ENCODE results near the gene SLC6A4. TPM values are rescaled to one million over a fixed set of nuclear protein-coding genes. Genes with fewer than 3 reads are reported as not detected.

Gene SLC6A4
- total and polyA plus RNA-seq, 2 donors from 2014 or later = 0.94 to 1.1 TPM

GRCh38 chr17:30176855-30177254, 58.6 kb downstream of the SLC6A4 start:
- Histone ChIP-seq H3K9ac (ENCODE audit: low read length in 3 of 3) (no peak overlapping the region), H3K27me3 (ENCODE audit: control insufficient read depth, insufficient read depth, low read length) (no peaks in the 10 kb centered on the region), H3K36me3 (ENCODE audit: control insufficient read depth in 2 of 3, insufficient read depth in 3 of 3, low read length in 3 of 3) (peaks cover 2 to 7% (median 7%) of the 10 kb centered on the region in 3 donors), H3K4me3 (ENCODE audit: low read length in 3 of 3) (no peak overlapping the region), H3K9me3 (ENCODE audit: control insufficient read depth in 2 of 3, insufficient read depth in 1 of 3, low read length in 3 of 3) (no peaks in the 10 kb centered on the region), H3K27ac (ENCODE audit: low read depth in 2 of 2, low read length in 2 of 2) (no peak overlapping the region), H3K4me1 (ENCODE audit: control insufficient read depth in 2 of 3, insufficient read depth in 2 of 3, low read depth in 1 of 3, low read length in 3 of 3) (no peaks in the 10 kb centered on the region)
- FAIRE-seq (no peak), DNase-seq (no peak)
- TF ChIP-seq CTCF (IDR thresholded peaks at IDR 0.05; ENCODE audit: borderline replicate concordance, extremely low read depth, insufficient read depth) = no peak
- intact Hi-C loops (cut with DNase I) = no loop called here

GRCh38 chr17:30174556-30174955, 60.9 kb downstream of the SLC6A4 start:
- Histone ChIP-seq H3K4me3 (ENCODE audit: low read length in 3 of 3) (no peak overlapping the region), H3K27ac (ENCODE audit: low read depth in 2 of 2, low read length in 2 of 2) (no peak overlapping the region), H3K9me3 (ENCODE audit: control insufficient read depth in 2 of 3, insufficient read depth in 1 of 3, low read length in 3 of 3) (no peaks in the 10 kb centered on the region), H3K9ac (ENCODE audit: low read length in 3 of 3) (no peak overlapping the region), H3K36me3 (ENCODE audit: control insufficient read depth in 2 of 3, insufficient read depth in 3 of 3, low read length in 3 of 3) (peaks cover 2 to 7% (median 2%) of the 10 kb centered on the region in 3 donors), H3K27me3 (ENCODE audit: control insufficient read depth, insufficient read depth, low read length) (no peaks in the 10 kb centered on the region), H3K4me1 (ENCODE audit: control insufficient read depth in 2 of 3, insufficient read depth in 2 of 3, low read depth in 1 of 3, low read length in 3 of 3) (no peaks in the 10 kb centered on the region)
- intact Hi-C loops (cut with DNase I) = no loop called here
- no peak for TF ChIP-seq CTCF (IDR thresholded peaks at IDR 0.05; ENCODE audit: borderline replicate concordance, extremely low read depth, insufficient read depth)
- DNase-seq (no peak), FAIRE-seq (no peak)

- intact Hi-C loops (cut with DNase I) = no loop called here
- FAIRE-seq (no peak), DNase-seq (no peak)
- Histone ChIP-seq H3K9me3 (ENCODE audit: control insufficient read depth in 2 of 3, insufficient read depth in 1 of 3, low read length in 3 of 3) (no peaks in the 10 kb centered on the region), H3K27ac (ENCODE audit: low read depth in 2 of 2, low read length in 2 of 2) (no peak overlapping the region), H3K27me3 (ENCODE audit: control insufficient read depth, insufficient read depth, low read length) (no peaks in the 10 kb centered on the region), H3K4me1 (ENCODE audit: control insufficient read depth in 2 of 3, insufficient read depth in 2 of 3, low read depth in 1 of 3, low read length in 3 of 3) (no peaks in the 10 kb centered on the region), H3K36me3 (ENCODE audit: control insufficient read depth in 2 of 3, insufficient read depth in 3 of 3, low read length in 3 of 3) (peaks cover 0 to 7% (median 2%) of the 10 kb centered on the region in 3 donors), H3K9ac (ENCODE audit: low read length in 3 of 3) (no peak overlapping the region), H3K4me3 (ENCODE audit: low read length in 3 of 3) (no peak overlapping the region)
- no peak for TF ChIP-seq CTCF (IDR thresholded peaks at IDR 0.05; ENCODE audit: borderline replicate concordance, extremely low read depth, insufficient read depth)
Observed at GRCh38 chr17:30173649-30174048, 61.8 kb downstream of the SLC6A4 start.

- no peak for TF ChIP-seq CTCF (IDR thresholded peaks at IDR 0.05; ENCODE audit: borderline replicate concordance, extremely low read depth, insufficient read depth)
- H3K27me3 ChIP-seq (ENCODE audit: control insufficient read depth, insufficient read depth, low read length) = no peaks in the 10 kb centered on the region
- no peak overlapping the region for H3K27ac ChIP-seq (ENCODE audit: low read depth in 2 of 2, low read length in 2 of 2)
- FAIRE-seq = no peak
- H3K4me1 ChIP-seq (ENCODE audit: control insufficient read depth in 2 of 3, insufficient read depth in 2 of 3, low read depth in 1 of 3, low read length in 3 of 3) = no peaks in the 10 kb centered on the region
- H3K36me3 ChIP-seq (ENCODE audit: control insufficient read depth in 2 of 3, insufficient read depth in 3 of 3, low read length in 3 of 3) = no peaks in the 10 kb centered on the region
- H3K9ac ChIP-seq (ENCODE audit: low read length in 3 of 3) = no peak overlapping the region
- DNase-seq = no peak
- intact Hi-C loops (cut with DNase I) = no loop called here
- H3K9me3 ChIP-seq (ENCODE audit: control insufficient read depth in 2 of 3, insufficient read depth in 1 of 3, low read length in 3 of 3) = no peaks in the 10 kb centered on the region
- no peak overlapping the region for H3K4me3 ChIP-seq (ENCODE audit: low read length in 3 of 3)
Observed at GRCh38 chr17:30172560-30172959, 62.9 kb downstream of the SLC6A4 start.
